PC-9 (cell line): ENCODE data around the gene DLK1.

Source experiments
- CTCF ChIP-seq: fragments of 200-600 bp; sonication (generic); conservative IDR thresholded peaks from 2 replicates; pipeline ENCODE4 v1.6.1; 2017; ENCODE audit warnings: mixed run types, antibody characterized with exemption, mild to moderate bottlenecking, moderate library complexity
- EZH2 ChIP-seq: fragments of 200-600 bp; sonication (generic); IDR thresholded peaks from 2 replicates; pipeline ENCODE4 v1.8.0; 2017; ENCODE audit warnings: antibody characterized with exemption, low read depth

- TF ChIP-seq CTCF, result no peak
- TF ChIP-seq EZH2, result no peak
These were observed 13.6 kb downstream of the DLK1 start for GRCh38 chr14:100740196-100740825.
